AG08395 (cell line): ENCODE measurements around the gene SNTG2.

ENCODE experiments used
- DNase-seq: peaks from one replicate; pipeline ENCODE4 v3.0.0; 2012; ENCODE audit warnings: mixed read lengths, low spot score

Gene SNTG2

GRCh38 chr2:1237783-1238182 is 287.1 kb downstream of the SNTG2 start:
- DNase-seq, result no peak

GRCh38 chr2:1238598-1239138 is 288.0 kb downstream of the SNTG2 start:
- no peak for DNase-seq

DNA sequence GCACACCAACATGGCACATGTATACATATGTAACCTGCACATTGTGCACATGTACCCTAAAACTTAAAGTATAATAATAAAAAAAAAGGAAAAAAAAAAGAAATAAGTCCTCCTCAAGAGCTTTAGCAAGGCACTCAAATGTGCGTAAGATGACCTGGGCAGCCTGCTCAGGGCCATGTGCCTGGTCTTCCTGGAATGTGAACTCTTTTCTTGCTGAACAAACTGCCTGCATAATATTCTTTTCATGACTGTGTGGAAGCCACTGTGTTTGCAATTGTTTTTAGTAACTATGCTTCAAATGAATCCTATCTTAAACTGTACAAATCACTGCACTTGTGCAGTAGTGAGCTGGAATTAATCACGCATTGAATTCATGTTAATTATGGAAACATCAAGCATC is 294.5 kb downstream of the SNTG2 start:
- DNase-seq, result no peak

DNA sequence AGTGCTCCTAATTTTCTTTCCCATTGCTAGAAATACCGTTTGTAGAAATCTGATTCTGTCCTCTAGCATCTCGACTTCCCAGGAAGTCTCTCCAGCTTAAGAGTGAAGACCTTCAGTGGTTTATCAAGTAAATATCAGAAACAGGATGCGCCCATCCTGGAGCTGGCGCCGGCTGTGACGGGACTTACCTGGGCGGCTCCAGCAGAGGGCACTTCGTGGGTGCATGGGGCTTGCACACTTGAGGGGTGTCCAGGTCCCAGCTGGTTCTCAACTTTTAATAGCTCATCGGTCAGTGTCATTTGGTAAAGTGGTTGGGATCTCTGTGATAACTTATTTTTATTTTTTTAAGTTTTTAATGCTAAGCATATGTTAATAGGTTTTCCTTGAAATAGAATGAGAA is 295.6 kb downstream of the SNTG2 start:
- no peak for DNase-seq

- no peak for DNase-seq
Observed at GRCh38 chr2:1246991-1247390, 296.3 kb downstream of the SNTG2 start.

DNA sequence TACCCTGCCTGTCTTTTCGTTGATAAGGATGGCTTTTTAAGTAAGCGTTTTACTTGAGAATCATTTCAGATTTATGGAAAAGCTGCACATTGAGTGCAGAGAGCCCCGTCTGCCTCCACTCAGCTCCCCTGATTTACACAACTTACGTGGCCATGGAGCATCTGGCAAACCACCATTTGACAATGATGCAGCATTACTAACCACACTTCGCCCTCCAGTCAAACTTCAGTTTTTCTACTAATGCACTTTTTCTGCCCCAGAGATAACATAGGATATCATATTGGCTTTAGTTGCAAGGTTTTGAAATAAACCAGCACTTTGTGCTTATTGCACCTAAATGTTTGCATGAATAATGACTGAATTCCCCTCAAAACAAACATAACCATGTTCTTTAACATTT is 297.5 kb downstream of the SNTG2 start:
- DNase-seq, result no peak

DNA sequence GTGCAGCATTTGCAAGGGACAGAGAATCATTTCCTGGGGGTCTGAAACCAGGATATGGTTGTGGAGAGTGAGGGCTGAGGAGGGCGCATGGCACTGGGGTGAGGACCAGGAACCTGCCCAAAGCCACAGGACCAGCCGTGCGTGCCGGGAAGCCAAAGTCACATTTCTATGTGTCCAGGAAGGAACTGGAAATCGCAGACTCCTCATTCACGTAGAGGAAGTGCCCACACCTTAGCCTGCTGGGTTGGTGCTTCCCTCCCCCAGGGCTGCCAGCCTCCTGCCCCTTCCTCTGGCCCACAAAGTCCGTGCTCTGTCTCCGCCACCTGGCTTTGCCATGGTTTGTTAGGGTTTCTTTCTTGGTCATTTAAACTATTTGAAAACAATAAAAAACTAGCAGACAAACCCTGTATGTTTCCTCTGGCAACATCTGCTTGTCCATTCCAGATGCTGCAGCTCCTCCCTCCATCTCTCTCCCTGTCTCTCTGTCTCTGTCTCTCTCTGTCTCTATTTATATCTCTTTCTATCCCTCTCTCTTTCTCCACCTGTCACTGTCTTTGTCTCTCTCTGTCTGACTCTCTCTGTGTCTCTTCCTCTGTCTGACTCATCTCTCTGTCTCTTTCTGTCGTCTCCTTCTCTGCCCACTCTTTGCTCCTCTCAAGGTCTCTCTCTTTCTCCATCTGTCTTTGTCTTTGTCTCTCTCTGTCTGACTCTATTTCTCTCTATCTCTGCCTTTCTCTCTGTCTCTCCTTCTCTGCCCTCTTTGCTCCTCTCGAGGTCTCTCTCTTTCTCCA is 299.4 kb downstream of the SNTG2 start:
- no peak for DNase-seq

DNA sequence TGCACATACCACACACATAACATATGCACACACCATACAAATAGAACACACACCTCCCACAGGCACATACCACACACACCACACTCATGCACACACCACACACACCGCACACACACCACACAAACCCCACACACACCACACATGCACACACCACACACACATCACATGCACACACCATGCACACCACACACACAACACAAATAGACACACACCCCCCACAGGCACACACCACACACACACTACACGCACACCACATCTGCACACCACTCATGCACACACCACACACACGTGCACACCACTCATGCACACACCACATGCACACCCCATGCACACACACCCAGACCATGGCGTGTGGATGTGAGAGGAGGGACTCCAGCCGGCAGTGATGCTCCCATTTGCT is 300.9 kb downstream of the SNTG2 start:
- no peak for DNase-seq

DNA sequence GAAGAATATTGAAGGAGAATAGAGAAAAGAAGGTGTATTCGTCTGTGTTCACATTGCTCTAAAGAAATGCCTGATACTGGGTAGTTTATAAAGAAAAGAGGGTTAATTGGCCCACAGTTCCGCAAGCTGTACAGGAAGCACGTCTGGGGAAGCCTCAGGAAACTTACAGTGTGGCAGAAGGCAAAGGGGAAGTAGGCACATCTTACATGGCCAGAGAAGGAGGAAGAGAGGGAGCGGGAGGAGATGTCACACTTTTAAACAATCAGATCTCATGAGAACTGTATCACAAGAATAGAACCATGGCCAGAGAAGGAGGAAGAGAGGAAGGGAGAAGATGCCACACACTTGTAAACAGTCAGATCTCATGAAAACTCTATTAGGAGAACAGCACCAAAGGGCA is 303.0 kb downstream of the SNTG2 start:
- no peak for DNase-seq

GRCh38 chr2:1254662-1255343 is 304.2 kb downstream of the SNTG2 start:
- DNase-seq, result no peak

- DNase-seq, result no peak
Observed at GRCh38 chr2:1256632-1257324, 306.1 kb downstream of the SNTG2 start.

GRCh38 chr2:1257334-1257733 is 306.7 kb downstream of the SNTG2 start:
- DNase-seq, result no peak

- DNase-seq, result no peak
Observed at GRCh38 chr2:1259746-1260145, 309.1 kb downstream of the SNTG2 start.

GRCh38 chr2:1262609-1263008 is 312.0 kb downstream of the SNTG2 start:
- DNase-seq, result no peak

- DNase-seq, result no peak
Observed at GRCh38 chr2:1265454-1265853, 314.8 kb downstream of the SNTG2 start.

- no peak for DNase-seq
Observed at GRCh38 chr2:1266351-1266750, 315.7 kb downstream of the SNTG2 start.

GRCh38 chr2:1268034-1268433 is 317.4 kb downstream of the SNTG2 start:
- no peak for DNase-seq

- DNase-seq, result no peak
Observed at GRCh38 chr2:1269812-1270211, 319.2 kb downstream of the SNTG2 start.

GRCh38 chr2:1272835-1273234 is 322.2 kb downstream of the SNTG2 start:
- no peak for DNase-seq

GRCh38 chr2:1277634-1278033 is 327.0 kb downstream of the SNTG2 start:
- no peak for DNase-seq

DNA sequence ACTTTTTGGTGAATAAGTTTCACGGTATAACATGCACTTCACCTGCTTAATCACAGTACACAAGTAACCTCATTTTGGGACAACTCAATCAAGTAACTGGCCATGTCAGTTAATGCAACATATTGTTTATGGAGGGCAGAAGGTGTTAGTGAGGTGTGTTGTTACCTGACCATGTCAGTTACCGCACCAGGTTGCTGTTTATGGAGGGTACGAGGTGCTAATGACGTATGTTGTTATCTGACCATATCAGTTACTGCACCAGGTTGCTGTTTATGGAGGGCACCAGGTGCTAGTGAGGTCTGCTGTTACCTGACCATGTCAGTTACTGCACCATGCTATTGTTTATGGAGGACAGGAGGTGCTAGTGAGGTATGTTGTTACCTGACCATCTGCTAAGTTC is 327.5 kb downstream of the SNTG2 start:
- no peak for DNase-seq

GRCh38 chr2:1278861-1279260 is 328.2 kb downstream of the SNTG2 start:
- DNase-seq, result no peak

- DNase-seq, result no peak
Observed at GRCh38 chr2:1282552-1282951, 331.9 kb downstream of the SNTG2 start.
